Epithelial cell of proximal tubule (primary cell): ENCODE measurements around the gene SLC48A1. TPM values are rescaled to one million over a fixed set of nuclear protein-coding genes. Genes with fewer than 3 reads are reported as not detected.

Experiments
- DNase-seq: peaks from one replicate; pipeline ENCODE4 v3.0.0-alpha.2; 2011; ENCODE audit warnings: low read depth
- H3K4me3 ChIP-seq: 2 replicates; pipeline ENCODE4 v1.5.1; 2011; ENCODE audit warnings: low read depth, mild to moderate bottlenecking, low read length
- CTCF ChIP-seq: conservative IDR thresholded peaks from 2 replicates; pipeline ENCODE4 v1.5.1; 2012; ENCODE audit warnings: low read depth, mild to moderate bottlenecking, low read length
- total RNA-seq: library from RNA; depleted of rRNA; stranded (reverse); fragments of >200 nt; gene quantifications from 2 replicates; pipeline ENCODE4 v1.2.3, GENCODE V29; 2015

SLC48A1 gene
- total RNA-seq, 1 donor from 2014 or later: 51.8 TPM

- H3K4me3 ChIP-seq: no peak overlapping the region
- no peak for TF ChIP-seq CTCF
- no peak for DNase-seq
These were observed 52.2 kb downstream of the SLC48A1 start for GRCh38 chr12:47825173-47825639.

GRCh38 chr12:47828008-47828975 is 55.3 kb downstream of the SLC48A1 start:
- H3K4me3 ChIP-seq: no peak overlapping the region
- DNase-seq: no peak
- no peak for TF ChIP-seq CTCF

GRCh38 chr12:47828976-47829482 is 56.0 kb downstream of the SLC48A1 start:
- peak overlapping the region; percentile 14 for H3K4me3 ChIP-seq
- no peak for TF ChIP-seq CTCF
- DNase-seq: no peak

- H3K4me3 ChIP-seq: no peak overlapping the region
- no peak for DNase-seq
- TF ChIP-seq CTCF: no peak
These were observed 56.5 kb downstream of the SLC48A1 start for GRCh38 chr12:47829584-47829983.

Other genes with a start within 250 kb of the SLC48A1 start
- gene RPAP3, start 67.2 kb upstream of the SLC48A1 start, total RNA-seq: 19.2 and 23.1 TPM in 2 replicates
- gene ENDOU, start 47.7 kb upstream of the SLC48A1 start, total RNA-seq: not detected in 2 replicates
- gene RAPGEF3, start 14.4 kb upstream of the SLC48A1 start, total RNA-seq: 8.5 and 102 TPM in 2 replicates
- 70.2 and 84.4 TPM in 2 replicates for gene HDAC7, start 46.7 kb downstream of the SLC48A1 start, total RNA-seq
- gene VDR, start 131.8 kb downstream of the SLC48A1 start, total RNA-seq: 4.7 and 6.7 TPM in 2 replicates
- 159 and 164 TPM in 2 replicates for gene TMEM106C, start 190.4 kb downstream of the SLC48A1 start, total RNA-seq
- 0.69 and 3.2 TPM in 2 replicates for gene COL2A1, start 231.2 kb downstream of the SLC48A1 start, total RNA-seq